HG03342 (cell line): Measurements from ENCODE around the gene WSCD1.

Experiments
- ATAC-seq: cut with Tn5 transposase; IDR thresholded peaks from one replicate; pipeline ENCODE4 v1.9.1; 2021; ENCODE audit warnings: mild to moderate bottlenecking, moderate library complexity; ENCODE audit not compliant: unreplicated experiment

Gene WSCD1

GRCh38 chr17:6069539-6070429, at the start of gene WSCD1:
Gene WSCD1 (plus strand): TSS chr17:6070379. CDS start chr17:6080659, 10,280 bp downstream.
- no peak for ATAC-seq

GRCh38 chr17:6021011-6021400, 49.2 kb upstream of the WSCD1 start:
- ATAC-seq = no peak

- no peak for ATAC-seq
These were observed 48.6 kb upstream of the WSCD1 start for GRCh38 chr17:6021627-6022026.

- no peak for ATAC-seq
These were observed 46.9 kb upstream of the WSCD1 start for GRCh38 chr17:6023036-6023831.

- no peak for ATAC-seq
These were observed 45.6 kb upstream of the WSCD1 start for GRCh38 chr17:6024576-6024975.

GRCh38 chr17:6027342-6028024, 42.7 kb upstream of the WSCD1 start:
- ATAC-seq = no peak

- no peak for ATAC-seq
These were observed 41.9 kb upstream of the WSCD1 start for GRCh38 chr17:6028294-6028693.

GRCh38 chr17:6035801-6036394, 34.3 kb upstream of the WSCD1 start:
- no peak for ATAC-seq

- ATAC-seq = no peak
These were observed 29.7 kb upstream of the WSCD1 start for GRCh38 chr17:6040504-6040903.

GRCh38 chr17:6041246-6041645, 28.9 kb upstream of the WSCD1 start:
- ATAC-seq = no peak

GRCh38 chr17:6043405-6043804, 26.8 kb upstream of the WSCD1 start:
- ATAC-seq = no peak

- no peak for ATAC-seq
These were observed 25.9 kb upstream of the WSCD1 start for GRCh38 chr17:6044261-6044660.

- ATAC-seq = no peak
These were observed 24.4 kb upstream of the WSCD1 start for GRCh38 chr17:6045621-6046357.

- ATAC-seq = no peak
These were observed 23.7 kb upstream of the WSCD1 start for GRCh38 chr17:6046431-6046830.

GRCh38 chr17:6046931-6047330, 23.2 kb upstream of the WSCD1 start:
- no peak for ATAC-seq

- ATAC-seq = no peak
These were observed 22.2 kb upstream of the WSCD1 start for GRCh38 chr17:6047966-6048365.

GRCh38 chr17:6048486-6048885, 21.7 kb upstream of the WSCD1 start:
- ATAC-seq = no peak

- no peak for ATAC-seq
These were observed 17.3 kb upstream of the WSCD1 start for GRCh38 chr17:6052926-6053325.

GRCh38 chr17:6054372-6054771, 15.8 kb upstream of the WSCD1 start:
- ATAC-seq = no peak

GRCh38 chr17:6056104-6056503, 14.1 kb upstream of the WSCD1 start:
- no peak for ATAC-seq
